PC-3 (cell line): ENCODE results near the gene TMEM273.

Experiments
- EZH2 ChIP-seq: fragments of 300-600 bp; sonication (generic); IDR thresholded peaks from one replicate; pipeline ENCODE4 v1.6.1; 2017; ENCODE audit warnings: antibody characterized with exemption, mild to moderate bottlenecking, low read length; ENCODE audit not compliant: unreplicated experiment
- EZH2phosphoT487 ChIP-seq: fragments of 300-600 bp; sonication (generic); IDR thresholded peaks from 2 replicates; pipeline ENCODE4 v1.6.1; 2018; ENCODE audit warnings: mild to moderate bottlenecking, antibody characterized with exemption, low read length, borderline replicate concordance
- TF ChIP-seq, protein P1 (sequence below): fragments of 300-600 bp; sonication (generic); conservative IDR thresholded peaks from 2 replicates; pipeline ENCODE4 v1.5.1; 2017; ENCODE audit warnings: antibody characterized with exemption, low read depth, mild to moderate bottlenecking, low read length

DNA sequence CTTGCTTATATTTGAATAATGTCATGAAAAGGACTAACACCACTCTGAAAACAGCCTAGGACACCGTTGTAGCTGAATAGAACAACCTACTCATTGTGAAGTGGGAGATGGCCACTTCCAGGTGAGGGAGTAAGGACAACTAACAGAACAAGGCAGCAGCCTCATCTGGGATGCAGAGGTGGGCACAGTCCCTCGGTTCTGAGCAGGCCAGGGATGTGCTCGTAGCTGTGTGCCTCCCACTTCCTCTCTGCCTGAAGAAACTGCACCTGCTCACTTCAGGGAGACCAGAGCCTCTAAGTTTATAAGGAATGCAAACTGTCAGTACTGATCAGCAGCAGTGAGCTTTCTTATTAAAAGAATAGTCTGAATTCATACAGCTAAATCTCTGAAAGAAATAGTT lies 75.3 kb downstream of the TMEM273 start:
- TF ChIP-seq, protein P1, sequence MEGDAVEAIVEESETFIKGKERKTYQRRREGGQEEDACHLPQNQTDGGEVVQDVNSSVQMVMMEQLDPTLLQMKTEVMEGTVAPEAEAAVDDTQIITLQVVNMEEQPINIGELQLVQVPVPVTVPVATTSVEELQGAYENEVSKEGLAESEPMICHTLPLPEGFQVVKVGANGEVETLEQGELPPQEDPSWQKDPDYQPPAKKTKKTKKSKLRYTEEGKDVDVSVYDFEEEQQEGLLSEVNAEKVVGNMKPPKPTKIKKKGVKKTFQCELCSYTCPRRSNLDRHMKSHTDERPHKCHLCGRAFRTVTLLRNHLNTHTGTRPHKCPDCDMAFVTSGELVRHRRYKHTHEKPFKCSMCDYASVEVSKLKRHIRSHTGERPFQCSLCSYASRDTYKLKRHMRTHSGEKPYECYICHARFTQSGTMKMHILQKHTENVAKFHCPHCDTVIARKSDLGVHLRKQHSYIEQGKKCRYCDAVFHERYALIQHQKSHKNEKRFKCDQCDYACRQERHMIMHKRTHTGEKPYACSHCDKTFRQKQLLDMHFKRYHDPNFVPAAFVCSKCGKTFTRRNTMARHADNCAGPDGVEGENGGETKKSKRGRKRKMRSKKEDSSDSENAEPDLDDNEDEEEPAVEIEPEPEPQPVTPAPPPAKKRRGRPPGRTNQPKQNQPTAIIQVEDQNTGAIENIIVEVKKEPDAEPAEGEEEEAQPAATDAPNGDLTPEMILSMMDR, result no peak
- TF ChIP-seq EZH2, result no peak
- no peak for TF ChIP-seq EZH2phosphoT487
